ENCODE measurements around the gene TICAM1. TPM values are rescaled to one million over a fixed set of nuclear protein-coding genes. Genes with fewer than 3 reads are reported as not detected.

The TICAM1 gene
- total RNA-seq, 2 donors from 2014 or later: 23.4 to 29.1 TPM

Other genes starting within 250 kb of the TICAM1 start
- 10 to 100 TPM; 14.9 to 18.3 TPM for gene TNFAIP8L1, start 192.2 kb downstream of the TICAM1 start, total RNA-seq
- 10 to 100 TPM; 33.9 to 37.9 TPM for gene MYDGF, start 161.4 kb downstream of the TICAM1 start, total RNA-seq
- 10 to 100 TPM; 84.1 to 91.8 TPM for gene DPP9, start 107.9 kb downstream of the TICAM1 start, total RNA-seq
- gene FEM1A, start 40.0 kb downstream of the TICAM1 start, total RNA-seq: 10 to 100 TPM in 1 of 2 donors, 1 to 10 TPM in 1; 9.9 to 13.4 TPM
- gene PLIN3, start 36.0 kb upstream of the TICAM1 start, total RNA-seq: 10 to 100 TPM; 19.7 to 21.7 TPM
- gene ARRDC5, start 71.2 kb upstream of the TICAM1 start, total RNA-seq: 1 to 10 TPM; 4.0 to 4.8 TPM
- gene UHRF1, start 77.8 kb upstream of the TICAM1 start, total RNA-seq: under 1 TPM; 0.12 to 0.34 TPM
- gene KDM4B, start 137.4 kb upstream of the TICAM1 start, total RNA-seq: 10 to 100 TPM; 37.6 to 42.2 TPM